DND-41 (cell line): ENCODE data around the gene MARVELD1.

Source experiments
- ATAC-seq: fragments of 200-7000 bp; cut with Tn5 transposase; 3 replicates; pipeline ENCODE4 v1.9.1; 2021; ENCODE audit warnings: low read depth; ENCODE audit not compliant: insufficient read depth
- DNase-seq: peaks from one replicate; pipeline ENCODE4 v3.0.0-alpha.2; 2020
- H2AFZ ChIP-seq: 2 replicates; pipeline ENCODE4 v1.6.0; 2012; ENCODE audit warnings: low read depth, low read length
- H3K27ac ChIP-seq: 2 replicates; pipeline ENCODE4 v1.5.1; 2012; ENCODE audit warnings: low read length, inconsistent platforms
- H3K27me3 ChIP-seq: fragments of 200-600 bp; sonication (generic); 2 replicates; pipeline ENCODE4 v1.6.0; 2012; ENCODE audit warnings: low read length, mild to moderate bottlenecking, inconsistent platforms; ENCODE audit not compliant: insufficient read depth, poor library complexity
- H3K36me3 ChIP-seq: 2 replicates; pipeline ENCODE4 v1.5.1; 2012; ENCODE audit warnings: low read length, inconsistent platforms; ENCODE audit not compliant: insufficient read depth
- H3K4me1 ChIP-seq: 2 replicates; pipeline ENCODE4 v1.5.1; 2012; ENCODE audit warnings: mild to moderate bottlenecking, low read length; ENCODE audit not compliant: insufficient read depth
- H3K4me2 ChIP-seq: 2 replicates; pipeline ENCODE4 v1.6.0; 2012; ENCODE audit warnings: mild to moderate bottlenecking, moderate library complexity, low read length, inconsistent platforms; ENCODE audit not compliant: insufficient read depth
- H3K4me3 ChIP-seq, 2 experiments: fragments of 200-600 bp in 1 of 2; shearing (Covaris generic) in 1 of 2; 2 replicates each; pipeline ENCODE4 v1.5.1; 2012 to 2016; ENCODE audit warnings: inconsistent platforms in 2 of 2, low read length in 2 of 2, mild to moderate bottlenecking in 2 of 2, low read depth in 1 of 2, moderate library complexity in 1 of 2
- H3K79me2 ChIP-seq: 2 replicates; pipeline ENCODE4 v1.6.0; 2012; ENCODE audit warnings: low read length, inconsistent platforms; ENCODE audit not compliant: insufficient read depth
- H3K9ac ChIP-seq: 2 replicates; pipeline ENCODE4 v1.6.0; 2012; ENCODE audit warnings: low read depth, mild to moderate bottlenecking, inconsistent platforms, low read length, moderate library complexity
- H3K9me3 ChIP-seq: 2 replicates; pipeline ENCODE4 v1.5.1; 2012; ENCODE audit warnings: low read length, moderate library complexity, mild to moderate bottlenecking, inconsistent platforms; ENCODE audit not compliant: insufficient read depth, severe bottlenecking
- H4K20me1 ChIP-seq: 2 replicates; pipeline ENCODE4 v1.6.0; 2012; ENCODE audit warnings: low read length; ENCODE audit not compliant: insufficient read depth
- CTCF ChIP-seq: IDR thresholded peaks from 2 replicates; pipeline ENCODE4 v1.5.1; 2012; ENCODE audit warnings: borderline replicate concordance, low read length, moderate library complexity, mild to moderate bottlenecking; ENCODE audit not compliant: poor library complexity, severe bottlenecking; ENCODE audit errors: extremely low read depth
- EZH2 ChIP-seq: IDR thresholded peaks from 3 replicates; pipeline ENCODE4 v1.6.1; 2012; ENCODE audit warnings: borderline replicate concordance, low read depth, mild to moderate bottlenecking, moderate library complexity, low read length, inconsistent platforms; ENCODE audit not compliant: severe bottlenecking

MARVELD1 gene

GRCh38 chr10:97743169-97743943 is 29.8 kb downstream of the MARVELD1 start:
- ATAC-seq (no peak), DNase-seq (no peak)
- TF ChIP-seq CTCF (no peak), EZH2 (no peak)
- H3K36me3 ChIP-seq, result peaks cover 77% of the 10 kb centered on the region
- H3K79me2 ChIP-seq, result peaks cover 45% of the 10 kb centered on the region
- H3K4me3 ChIP-seq, result no peak overlapping the region
- peaks cover 4% of the 10 kb centered on the region for H3K4me1 ChIP-seq
- no peak overlapping the region for H2AFZ ChIP-seq
- no peak overlapping the region for H3K4me2 ChIP-seq
- no peak overlapping the region for H3K27ac ChIP-seq
- H3K27me3 ChIP-seq, result no peaks in the 10 kb centered on the region
- H4K20me1 ChIP-seq, result peaks cover 25% of the 10 kb centered on the region
- H3K9me3 ChIP-seq, result no peaks in the 10 kb centered on the region
- no peak overlapping the region for H3K9ac ChIP-seq

GRCh38 chr10:97744405-97745035 is 31.0 kb downstream of the MARVELD1 start:
- no peaks in the 10 kb centered on the region; the same call in 1 of the 2 replicates for H3K4me1 ChIP-seq
- no peak for DNase-seq
- H2AFZ ChIP-seq, result no peak overlapping the region
- H3K27ac ChIP-seq, result no peak overlapping the region
- no peak overlapping the region for H3K9ac ChIP-seq
- no peak for ATAC-seq
- peaks cover 35% of the 10 kb centered on the region for H3K79me2 ChIP-seq
- peaks cover 83% of the 10 kb centered on the region for H3K36me3 ChIP-seq
- H3K27me3 ChIP-seq, result no peaks in the 10 kb centered on the region
- no peaks in the 10 kb centered on the region for H3K9me3 ChIP-seq
- no peak for TF ChIP-seq EZH2
- TF ChIP-seq CTCF, result no peak
- peaks cover 22% of the 10 kb centered on the region for H4K20me1 ChIP-seq
- H3K4me2 ChIP-seq, result no peak overlapping the region
- H3K4me3 ChIP-seq, result no peak overlapping the region

- no peak overlapping the region for H3K4me3 ChIP-seq
- no peaks in the 10 kb centered on the region for H3K27me3 ChIP-seq
- H3K4me1 ChIP-seq, result no peaks in the 10 kb centered on the region
- no peak for TF ChIP-seq CTCF
- no peak for TF ChIP-seq EZH2
- ATAC-seq (no peak), DNase-seq (no peak)
- no peak overlapping the region for H3K9ac ChIP-seq
- H3K36me3 ChIP-seq, result peaks cover 91% of the 10 kb centered on the region
- H3K9me3 ChIP-seq, result no peaks in the 10 kb centered on the region
- no peak overlapping the region for H3K4me2 ChIP-seq
- peaks cover 13% of the 10 kb centered on the region; the same call in 1 of the 2 replicates for H3K79me2 ChIP-seq
- H2AFZ ChIP-seq, result no peak overlapping the region
- peaks cover 15% of the 10 kb centered on the region; the same call in 1 of the 2 replicates for H4K20me1 ChIP-seq
- no peak overlapping the region for H3K27ac ChIP-seq
Observed at GRCh38 chr10:97747573-97747972, 34.0 kb downstream of the MARVELD1 start.
